ENCODE results near the gene UBE3D.
"Not testable (repeated sequence)": the region's sequence is repeated elsewhere in the genome, so short reads cannot be mapped to it uniquely, and the experiment has no call there.

The UBE3D gene

DNA sequence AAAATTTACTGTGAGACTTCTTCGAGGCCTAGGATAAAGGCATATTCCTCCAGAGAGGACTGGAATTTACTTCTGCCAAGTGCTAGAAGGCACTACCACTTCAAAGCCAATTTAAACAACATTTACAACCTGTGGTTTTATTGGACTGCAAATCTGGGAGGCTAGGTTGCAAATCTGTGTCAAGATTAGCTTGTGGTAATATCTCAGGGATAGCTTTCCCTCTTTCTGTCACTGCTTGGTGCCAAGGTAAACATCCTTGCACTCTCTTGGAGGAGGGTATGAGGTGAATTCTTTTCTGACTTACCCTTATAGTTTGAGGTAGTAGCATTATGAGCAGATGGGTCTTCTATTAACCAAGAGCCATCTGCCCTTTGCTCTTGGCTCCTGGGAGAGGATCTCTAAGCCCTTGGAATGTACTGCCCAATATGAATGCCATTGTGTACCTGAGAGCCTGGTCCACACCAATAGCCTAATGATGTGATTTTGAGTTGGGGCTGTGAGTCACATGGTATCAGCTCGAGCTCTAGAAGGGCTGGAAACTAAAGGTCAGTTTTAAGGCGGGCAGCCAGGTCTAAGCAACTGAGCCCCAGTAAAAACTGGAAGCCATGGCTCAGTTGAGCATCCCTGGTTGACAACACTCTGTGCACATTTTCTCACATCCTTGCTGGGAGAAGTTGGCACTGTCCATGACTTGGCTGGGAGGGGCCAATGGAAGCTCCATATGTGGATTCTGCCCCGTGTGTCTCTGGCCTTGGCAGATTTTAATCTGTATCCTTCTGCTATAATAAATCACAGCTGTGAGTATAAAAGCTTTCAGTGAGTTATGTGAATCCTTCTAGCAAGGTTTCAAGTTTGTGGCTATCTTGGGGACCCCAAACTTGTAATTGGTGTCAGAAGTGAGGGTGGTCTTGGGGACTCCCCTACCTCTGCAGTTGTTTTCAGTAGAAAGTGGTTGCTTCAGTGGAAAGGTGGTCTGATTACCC, 188.1 kb downstream of the UBE3D start:
- in situ Hi-C loops (cut with HindIII; ENCODE audit: low sequenced_read_pairs) = no loop called here

DNA sequence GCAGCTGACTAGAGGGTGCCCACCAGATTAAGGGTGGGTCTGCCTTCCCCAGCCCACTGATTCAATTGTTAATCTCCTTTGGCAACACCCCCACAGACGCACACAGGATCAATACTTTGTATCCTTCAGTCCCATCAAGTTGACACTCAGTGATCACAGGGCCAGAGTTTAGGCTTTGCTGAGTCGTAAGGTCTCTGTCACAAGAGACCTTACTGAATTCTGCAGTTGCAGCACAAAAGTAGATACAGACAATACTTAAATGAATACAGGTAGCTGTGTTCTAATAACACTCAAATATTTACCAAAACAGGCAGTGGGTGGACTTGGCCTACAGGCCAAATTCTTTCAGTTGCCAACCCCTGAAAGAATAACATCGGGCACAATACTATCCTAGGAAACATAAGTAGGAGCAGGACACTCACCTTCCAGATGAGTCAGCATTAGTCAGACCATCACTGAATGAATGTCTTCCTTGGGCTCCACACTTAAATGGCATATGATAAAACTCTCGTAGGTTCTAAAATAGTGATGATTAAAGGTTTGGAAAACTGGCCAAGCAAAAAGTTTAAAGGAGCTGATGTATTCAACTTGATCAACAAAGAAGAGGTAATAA, 190.0 kb downstream of the UBE3D start:
- in situ Hi-C loops (cut with HindIII; ENCODE audit: low sequenced_read_pairs) = no loop called here

DNA sequence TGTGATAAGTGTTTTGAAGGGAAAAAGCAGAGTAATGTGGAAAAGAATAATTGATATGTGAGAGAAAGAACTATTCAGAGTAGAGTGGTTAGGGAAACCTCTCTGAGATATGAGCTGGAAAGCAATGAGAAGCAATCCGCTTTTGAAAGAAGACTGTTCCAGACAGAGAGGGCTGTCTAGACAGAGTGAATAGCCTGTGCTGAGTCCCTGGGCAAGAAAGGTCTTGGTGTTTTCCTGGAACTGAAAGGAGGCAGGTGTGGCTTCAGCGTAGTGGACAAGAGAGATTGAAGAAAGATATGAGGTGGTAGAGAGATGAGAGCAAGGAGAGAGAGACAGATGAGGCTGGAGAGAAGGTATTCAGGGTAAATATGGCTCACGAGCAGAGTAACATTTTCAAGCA, 190.8 kb downstream of the UBE3D start:
- in situ Hi-C loops (cut with HindIII; ENCODE audit: low sequenced_read_pairs) = no loop called here

DNA sequence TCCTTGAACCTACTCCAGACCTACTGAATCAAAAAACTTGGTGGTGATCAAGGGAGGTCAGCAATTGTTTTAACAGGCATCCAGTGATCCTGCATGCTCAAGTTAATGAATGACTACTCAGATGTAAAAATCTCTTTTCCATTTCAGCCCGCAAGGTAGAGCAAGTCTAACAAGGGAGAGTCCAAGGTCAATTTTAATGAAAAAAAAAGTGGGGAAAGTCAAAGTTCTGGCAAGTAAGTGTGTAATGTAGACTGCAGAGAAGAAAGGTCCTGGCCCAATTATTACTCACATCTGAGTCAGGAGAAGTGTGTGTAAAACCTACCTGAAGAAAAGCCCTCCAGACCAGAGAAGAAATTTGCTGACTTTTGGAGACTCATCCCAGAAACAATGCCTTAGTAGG, 193.5 kb downstream of the UBE3D start:
- in situ Hi-C loops (cut with HindIII; ENCODE audit: low sequenced_read_pairs) = no loop called here

DNA sequence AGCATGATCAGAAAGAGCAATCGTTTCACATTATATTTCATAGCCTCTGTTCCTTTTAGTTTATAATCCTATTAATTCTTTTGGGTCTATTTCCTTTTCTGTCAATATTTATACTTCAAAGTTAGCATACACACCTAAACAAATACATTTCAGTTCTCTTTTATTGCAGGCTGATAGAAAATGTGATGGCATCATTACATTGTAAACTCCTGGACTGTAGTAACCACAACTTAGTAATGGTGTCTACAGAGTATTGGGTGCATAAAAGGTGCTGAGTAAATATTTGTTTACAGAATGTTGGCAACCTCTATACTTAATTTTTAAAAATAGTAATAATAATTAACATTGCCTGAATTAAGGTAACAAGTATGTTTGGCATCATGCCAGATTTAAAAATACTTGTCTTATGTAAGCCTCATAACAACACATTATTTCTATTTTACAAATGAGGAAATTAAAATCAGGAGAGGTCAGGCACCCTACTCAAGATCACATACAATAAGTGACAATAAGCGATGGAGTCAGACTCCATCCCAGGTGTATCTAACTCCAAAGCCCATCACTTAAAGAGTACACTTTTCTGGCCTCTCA, 195.0 kb downstream of the UBE3D start:
- in situ Hi-C loops (cut with HindIII; ENCODE audit: low sequenced_read_pairs) = no loop called here

DNA sequence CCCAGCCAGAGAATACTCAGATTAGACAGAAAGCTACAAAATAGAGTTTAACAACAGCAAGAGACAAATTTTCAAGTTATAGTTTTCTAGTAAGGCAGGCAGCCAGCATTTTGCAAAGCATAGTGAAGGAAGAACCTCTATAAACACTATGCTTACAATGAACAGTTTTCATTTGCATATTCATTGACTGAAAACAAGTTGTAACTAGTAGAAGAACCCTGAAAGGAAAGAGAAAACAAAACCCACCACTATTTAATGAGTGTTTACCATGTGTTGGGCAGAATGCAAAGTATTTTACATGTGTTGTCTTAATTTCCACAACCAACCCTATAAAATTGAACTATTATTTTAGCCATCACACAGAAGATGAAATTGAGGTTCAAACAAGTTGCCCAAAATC, 196.1 kb downstream of the UBE3D start:
- in situ Hi-C loops (cut with HindIII; ENCODE audit: low sequenced_read_pairs) = no loop called here

DNA sequence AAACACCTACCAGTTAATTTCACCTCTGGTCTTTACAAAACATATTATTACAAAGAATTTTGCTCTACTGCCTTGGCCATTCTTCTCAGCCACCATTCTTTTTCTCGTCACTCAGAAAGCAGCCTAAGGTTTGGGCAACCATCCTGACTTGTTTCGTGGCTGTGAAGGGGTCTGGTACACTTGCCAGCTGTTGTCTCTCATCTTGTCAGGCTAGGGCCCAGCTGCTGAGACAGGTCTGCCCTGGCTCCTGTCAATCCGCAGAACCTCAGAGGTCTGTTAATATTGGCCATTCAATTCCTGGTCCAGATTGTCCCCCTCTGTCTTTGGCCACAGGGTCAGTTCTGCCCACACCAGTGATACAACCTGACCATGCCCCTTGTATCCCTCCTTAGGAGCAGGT, 197.7 kb downstream of the UBE3D start:
- in situ Hi-C loops (cut with HindIII; ENCODE audit: low sequenced_read_pairs) = no loop called here

DNA sequence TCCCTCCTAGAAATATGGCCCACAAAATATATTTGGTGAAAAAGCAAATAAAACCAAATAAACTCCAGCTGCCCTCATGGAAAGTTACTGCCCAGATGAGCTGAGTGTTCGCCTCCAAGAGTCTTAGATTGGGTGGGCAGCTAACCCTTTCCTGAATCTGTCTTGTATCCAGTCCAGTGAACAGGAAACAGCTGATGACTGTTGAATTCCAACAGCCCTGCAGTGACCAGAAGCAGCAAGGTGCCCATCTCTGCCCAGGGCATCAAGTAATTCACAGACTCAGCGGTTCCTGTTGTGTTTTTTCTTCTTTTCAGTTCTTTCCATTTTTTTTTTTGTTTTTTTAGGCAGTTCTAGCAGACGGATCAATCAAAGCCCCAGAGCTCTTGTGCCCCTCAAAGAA, 199.2 kb downstream of the UBE3D start:
- in situ Hi-C loops (cut with HindIII; ENCODE audit: low sequenced_read_pairs) = no loop called here

DNA sequence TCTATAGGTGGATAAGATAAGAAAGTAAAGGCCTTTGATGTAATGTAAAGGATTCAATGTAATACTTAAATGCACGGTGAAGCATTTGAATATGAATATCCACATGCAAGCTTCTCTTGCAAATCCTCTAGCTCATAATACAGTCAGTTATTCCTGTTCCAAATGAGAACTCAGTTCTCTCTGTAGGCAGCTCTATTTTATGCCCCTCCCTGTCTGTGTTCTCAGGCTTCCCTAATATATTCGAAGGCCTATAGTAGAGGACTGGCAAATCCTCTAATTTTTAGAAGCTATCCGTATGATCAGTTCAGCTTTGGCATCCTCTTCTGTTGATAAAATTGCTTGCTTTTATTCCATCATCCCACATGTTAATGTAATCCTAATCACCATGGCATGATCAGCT, 200.2 kb downstream of the UBE3D start:
- in situ Hi-C loops (cut with HindIII; ENCODE audit: low sequenced_read_pairs) = no loop called here

DNA sequence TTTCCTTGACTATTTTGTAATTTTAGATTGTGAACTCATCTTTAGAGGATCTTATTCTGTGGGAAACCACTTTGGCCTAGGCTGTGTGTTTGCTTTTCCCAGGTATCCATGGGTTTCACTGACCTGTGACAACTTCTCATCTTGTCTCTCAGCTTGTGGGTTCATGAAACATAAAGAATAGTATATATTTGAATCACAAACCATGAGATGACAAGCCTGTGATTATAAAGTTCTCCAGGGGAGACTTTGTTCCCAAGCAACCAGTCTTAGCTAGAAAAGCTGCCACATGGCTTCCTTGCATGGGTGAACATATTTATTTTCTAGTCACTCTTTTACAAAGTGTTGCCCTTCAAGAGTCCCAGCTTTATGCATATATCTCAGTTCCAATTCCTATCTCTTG, 201.9 kb downstream of the UBE3D start:
- in situ Hi-C loops (cut with HindIII; ENCODE audit: low sequenced_read_pairs) = no loop called here

DNA sequence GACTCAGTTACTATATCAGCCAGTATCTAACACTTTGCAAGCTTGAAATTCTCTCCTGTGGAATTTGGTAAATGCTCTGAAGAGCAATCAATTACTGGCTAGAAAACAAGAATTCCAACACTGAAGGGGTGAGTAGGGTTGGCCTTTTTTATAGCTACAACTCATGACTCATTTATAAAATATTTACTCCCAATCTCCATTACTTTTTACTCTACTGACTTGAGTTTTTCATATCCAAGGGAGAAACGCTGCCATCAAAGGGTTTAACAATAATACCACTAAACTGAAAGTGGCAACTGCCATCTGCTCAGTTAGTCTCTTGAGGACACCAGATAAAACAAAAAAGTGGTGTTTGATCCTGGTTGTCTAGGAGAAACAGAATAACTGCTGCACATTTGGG, 203.1 kb downstream of the UBE3D start:
- in situ Hi-C loops (cut with HindIII; ENCODE audit: low sequenced_read_pairs) = no loop called here

DNA sequence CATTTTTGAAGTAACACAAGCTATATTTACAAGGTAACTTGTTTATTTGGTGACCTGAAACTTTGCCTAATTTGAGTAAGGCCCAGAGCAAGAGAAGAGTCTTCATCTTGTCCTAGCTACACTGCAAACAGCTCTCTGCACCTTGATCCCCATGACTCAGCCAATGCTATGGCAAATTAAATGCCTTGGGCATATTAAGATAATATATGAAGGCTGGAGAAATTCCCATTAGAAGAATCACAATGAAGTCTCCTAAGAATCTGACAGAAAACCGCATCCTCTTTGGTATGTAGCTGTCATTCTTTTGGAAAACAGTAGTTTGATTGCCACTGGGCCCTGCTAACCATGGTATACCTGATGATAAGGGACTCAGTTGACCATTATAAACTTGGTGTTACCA, 204.5 kb downstream of the UBE3D start:
- in situ Hi-C loops (cut with HindIII; ENCODE audit: low sequenced_read_pairs) = no loop called here

DNA sequence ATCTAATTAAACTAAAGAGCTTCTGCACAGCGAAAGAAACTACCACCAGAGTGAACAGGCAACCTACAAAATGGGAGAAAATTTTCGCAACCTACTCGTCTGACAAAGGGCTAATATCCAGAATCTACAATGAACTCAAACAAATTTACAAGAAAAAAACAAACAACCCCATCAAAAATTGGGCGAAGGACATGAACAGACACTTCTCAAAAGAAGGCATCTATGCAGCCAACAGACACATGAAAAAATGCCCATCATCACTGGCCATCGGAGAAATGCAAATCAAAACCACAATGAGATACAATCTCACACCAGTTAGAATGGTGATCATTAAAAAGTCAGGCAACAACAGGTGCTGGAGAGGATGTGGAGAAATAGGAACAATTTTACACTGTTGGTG, 209.6 kb downstream of the UBE3D start:
- in situ Hi-C loops (cut with HindIII; ENCODE audit: low sequenced_read_pairs) = not testable (repeated sequence)

DNA sequence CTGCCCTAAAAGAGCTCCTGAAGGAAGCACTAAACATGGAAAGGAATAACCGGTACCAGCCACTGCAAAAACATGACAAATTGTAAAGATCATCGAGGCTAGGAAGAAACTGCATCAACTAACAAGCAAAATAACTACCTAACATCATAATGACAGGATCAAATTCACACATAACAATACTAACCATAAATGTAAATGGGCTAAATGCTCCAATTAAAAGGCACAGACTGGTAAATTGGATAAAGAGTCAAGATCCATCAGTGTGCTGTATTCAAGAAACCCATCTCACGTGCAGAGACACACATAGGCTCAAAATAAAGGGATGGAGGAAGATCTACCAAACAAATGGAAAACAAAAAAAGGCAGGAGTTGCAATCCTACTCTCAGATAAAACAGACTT, 212.7 kb downstream of the UBE3D start:
- in situ Hi-C loops (cut with HindIII; ENCODE audit: low sequenced_read_pairs) = not testable (repeated sequence)

DNA sequence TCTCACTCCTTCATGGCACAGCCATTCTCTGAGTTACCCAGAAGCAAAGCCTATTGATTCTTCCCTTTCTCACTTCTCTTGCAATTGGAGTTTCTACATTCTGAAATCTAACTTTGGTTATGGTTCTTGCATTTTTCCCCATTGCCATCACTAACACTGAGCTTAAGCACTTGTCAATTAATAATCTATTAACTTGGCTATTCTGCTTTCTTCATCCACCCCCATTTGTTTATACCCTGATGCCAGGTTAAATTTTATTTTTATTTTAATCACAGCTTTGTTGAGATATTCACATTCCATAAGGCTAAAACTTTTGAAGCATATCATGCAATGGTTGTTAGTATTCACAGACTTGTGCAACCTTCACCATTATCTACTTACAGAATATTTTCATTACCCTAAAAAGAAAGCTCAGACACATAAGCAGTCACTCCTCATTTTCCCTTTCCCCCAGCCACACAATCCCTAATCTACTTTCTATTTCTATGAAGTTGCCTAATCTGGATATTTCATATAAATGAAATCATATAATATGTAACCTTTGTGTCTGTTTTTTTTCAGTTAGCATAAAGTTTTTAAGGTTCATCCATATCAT, 222.3 kb downstream of the UBE3D start:
- in situ Hi-C loops (cut with HindIII; ENCODE audit: low sequenced_read_pairs) = no loop called here

DNA sequence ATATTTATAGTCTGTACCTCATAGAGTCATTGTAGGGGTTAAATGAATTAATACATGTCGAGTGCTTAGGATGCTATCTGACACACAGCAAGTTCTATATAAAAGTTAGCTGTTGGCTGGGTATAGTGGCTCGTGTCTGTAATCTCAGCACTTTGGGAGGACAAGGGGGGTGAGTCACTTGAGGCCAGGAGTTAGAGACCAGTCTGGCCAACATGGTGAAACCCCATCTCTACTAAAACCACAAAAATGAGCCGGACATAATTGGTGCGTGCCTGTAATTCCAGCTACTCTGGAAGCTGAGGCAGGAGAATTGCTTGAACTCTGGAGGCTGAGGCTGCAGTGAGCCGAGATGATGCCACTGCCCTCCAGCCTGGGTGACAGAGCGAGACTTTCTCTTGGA, 222.9 kb downstream of the UBE3D start:
- in situ Hi-C loops (cut with HindIII; ENCODE audit: low sequenced_read_pairs) = no loop called here

Data from endothelial cell of hepatic sinusoid (primary cell).